GM12878 (cell line): ENCODE results near the gene PCK1.

Experiments used
- POLR2A ChIP-seq: IDR thresholded peaks from 2 replicates; pipeline ENCODE4 v1.6.1; 2011; ENCODE audit warnings: low read depth, mild to moderate bottlenecking, low read length
- POLR2AphosphoS5 ChIP-seq: IDR thresholded peaks from 2 replicates; pipeline ENCODE4 v1.6.1; 2011; ENCODE audit warnings: mild to moderate bottlenecking, low read length, inconsistent platforms

DNA sequence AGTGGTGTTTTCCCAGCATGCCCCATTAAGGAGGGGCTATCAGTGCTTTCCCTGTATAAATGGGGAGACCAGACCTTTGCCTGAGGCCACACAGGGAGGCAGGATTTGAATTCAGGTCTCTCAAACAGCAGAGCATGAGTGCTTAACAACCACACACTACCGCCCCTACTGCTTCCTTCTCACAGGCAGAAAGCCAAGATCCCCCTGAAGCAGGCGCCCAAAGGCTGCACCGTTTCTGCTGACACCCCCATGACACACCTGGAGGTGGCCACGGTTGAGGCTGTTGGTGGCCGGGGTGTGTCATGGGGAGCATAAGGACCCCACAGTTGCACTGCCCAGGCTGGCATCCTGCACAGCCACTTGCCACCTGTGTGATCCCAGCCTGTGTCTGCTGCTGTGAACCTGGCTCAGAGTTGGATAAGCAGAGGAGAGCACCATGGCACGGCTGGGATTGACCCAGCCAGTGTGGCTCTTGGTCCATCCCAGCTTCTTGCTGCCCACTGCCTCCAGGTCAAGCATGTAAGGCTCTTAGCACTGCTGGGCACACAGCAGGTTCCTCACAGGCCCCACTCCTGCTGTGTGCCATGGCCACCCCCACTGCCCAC is 28.3 kb downstream of the PCK1 start:
- TF ChIP-seq POLR2A (no peak), POLR2AphosphoS5 (no peak)
